ENCODE data around the gene EPB42. TPM values are rescaled to one million over a fixed set of nuclear protein-coding genes. Genes with fewer than 3 reads are reported as not detected.

Gene EPB42
- total RNA-seq, 1 experiment from 2014 or later = not detected

DNA sequence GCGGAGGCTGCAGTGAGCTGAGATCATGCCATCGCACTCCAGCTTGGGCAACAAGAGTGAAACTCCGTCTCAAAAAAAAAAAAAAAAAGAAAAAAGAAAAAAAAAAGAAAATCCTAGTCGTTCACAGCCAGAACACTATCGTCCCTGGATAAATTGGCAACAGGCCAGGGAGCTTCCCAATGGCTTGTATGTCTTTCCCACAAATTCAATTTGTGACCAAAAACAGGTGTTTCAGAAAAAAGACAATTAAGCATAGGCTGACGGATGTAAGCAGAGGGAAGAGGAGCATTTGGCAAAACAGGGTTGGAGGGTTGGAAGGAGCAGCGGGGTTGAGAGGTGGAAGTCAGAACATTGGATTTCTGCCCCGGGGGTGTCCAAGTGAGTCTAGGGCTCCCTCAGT is 8.5 kb downstream of the EPB42 start:
- Histone ChIP-seq H3K79me2 (ENCODE audit: insufficient read depth, low read length) (no peaks in the 10 kb centered on the region), H3K23ac (ENCODE audit: insufficient read length, low read depth, low read length) (no peak overlapping the region), H4K8ac (replicated peaks; ENCODE audit: insufficient read length, low read depth, low read length) (no peak overlapping the region), H4K91ac (ENCODE audit: insufficient read length, low read depth, low read length) (no peak overlapping the region), H3K27ac (ENCODE audit: insufficient read length, low read depth, low read length) (no peak overlapping the region), H2BK5ac (ENCODE audit: insufficient read length, low read length) (no peak overlapping the region), H2AK5ac (ENCODE audit: insufficient read length, low read length) (no peak overlapping the region), H3K14ac (ENCODE audit: insufficient read depth, low read length) (no peak overlapping the region), H3T11ph (ENCODE audit: low read length) (no peak overlapping the region), H3K4me2 (ENCODE audit: insufficient read depth, insufficient read length, low read length) (no peak overlapping the region), H3K9me3 (ENCODE audit: control insufficient read depth, low read depth, low read length) (no peaks in the 10 kb centered on the region), H3K18ac (ENCODE audit: insufficient read length, low read depth, low read length) (no peak overlapping the region), H3K9ac (ENCODE audit: extremely low read depth, insufficient read length, low read length) (no peak overlapping the region), H2BK12ac (ENCODE audit: insufficient read length, low read depth, low read length) (no peak overlapping the region), H3K56ac (ENCODE audit: insufficient read length, low read depth, low read length) (no peak overlapping the region), H3K27me3 (ENCODE audit: insufficient read depth, low read length) (no peaks in the 10 kb centered on the region), H3K79me1 (ENCODE audit: insufficient read depth, low read depth, low read length, poor library complexity, severe bottlenecking) (no peaks in the 10 kb centered on the region), H4K5ac (ENCODE audit: insufficient read length, low read depth, low read length) (no peak overlapping the region), H2BK120ac (ENCODE audit: low read depth, low read length, poor library complexity, severe bottlenecking) (no peak overlapping the region), H3K4ac (ENCODE audit: low read depth, low read length) (no peak overlapping the region), H2BK20ac (ENCODE audit: low read depth, low read length, poor library complexity, severe bottlenecking) (no peak overlapping the region), H4K20me1 (ENCODE audit: control insufficient read depth, insufficient read depth, insufficient read length) (no peaks in the 10 kb centered on the region), H2AFZ (ENCODE audit: low read length) (no peak overlapping the region), H3K4me1 (ENCODE audit: insufficient read depth, low read length) (no peaks in the 10 kb centered on the region), H2BK15ac (ENCODE audit: low read depth, low read length) (no peak overlapping the region), H3K23me2 (ENCODE audit: insufficient read length, low read depth, low read length, poor library complexity, severe bottlenecking) (no peaks in the 10 kb centered on the region)
- no peak overlapping the region for H3K4me3 Mint-ChIP-seq
- no peaks in the 10 kb centered on the region for H3K9me3 Mint-ChIP-seq
- WGBS (ENCODE audit: extremely low coverage, insufficient read length, low lambda C conversion rate) = no CpG with 5 or more reads among the region's 8 CpGs
- TF ChIP-seq, protein P1, sequence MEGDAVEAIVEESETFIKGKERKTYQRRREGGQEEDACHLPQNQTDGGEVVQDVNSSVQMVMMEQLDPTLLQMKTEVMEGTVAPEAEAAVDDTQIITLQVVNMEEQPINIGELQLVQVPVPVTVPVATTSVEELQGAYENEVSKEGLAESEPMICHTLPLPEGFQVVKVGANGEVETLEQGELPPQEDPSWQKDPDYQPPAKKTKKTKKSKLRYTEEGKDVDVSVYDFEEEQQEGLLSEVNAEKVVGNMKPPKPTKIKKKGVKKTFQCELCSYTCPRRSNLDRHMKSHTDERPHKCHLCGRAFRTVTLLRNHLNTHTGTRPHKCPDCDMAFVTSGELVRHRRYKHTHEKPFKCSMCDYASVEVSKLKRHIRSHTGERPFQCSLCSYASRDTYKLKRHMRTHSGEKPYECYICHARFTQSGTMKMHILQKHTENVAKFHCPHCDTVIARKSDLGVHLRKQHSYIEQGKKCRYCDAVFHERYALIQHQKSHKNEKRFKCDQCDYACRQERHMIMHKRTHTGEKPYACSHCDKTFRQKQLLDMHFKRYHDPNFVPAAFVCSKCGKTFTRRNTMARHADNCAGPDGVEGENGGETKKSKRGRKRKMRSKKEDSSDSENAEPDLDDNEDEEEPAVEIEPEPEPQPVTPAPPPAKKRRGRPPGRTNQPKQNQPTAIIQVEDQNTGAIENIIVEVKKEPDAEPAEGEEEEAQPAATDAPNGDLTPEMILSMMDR (conservative IDR thresholded peaks at IDR 0.05) = no peak
- H3K4me1 Mint-ChIP-seq = peaks cover 9 to 10% of the 10 kb centered on the region in 2 experiments
- no peak for DNase-seq
- peaks cover 11% of the 10 kb centered on the region for H3K27me3 Mint-ChIP-seq (ENCODE audit: low read depth)
- H3K36me3 Mint-ChIP-seq (ENCODE audit: insufficient read depth in 1 of 3, low read depth in 3 of 3) = no peaks in the 10 kb centered on the region
- H3K27ac Mint-ChIP-seq = peak overlapping the region in 1 of 3 experiments; percentile 90; a peak in 1 of 7 replicates
